T-cell (primary cell): ENCODE measurements around the gene BNIP2. TPM values are rescaled to one million over a fixed set of nuclear protein-coding genes. Genes with fewer than 3 reads are reported as not detected.

ENCODE experiments used
- ATAC-seq, 4 experiments: fragments of 200-7000 bp in 3 of 4; fragments of 150-1000 bp in 1 of 4; cut with Tn5 transposase; replicated peaks in 1 of 4; 1 replicate in 3 of 4; 2 replicates in 1 of 4; pipeline ENCODE4 v1.10.0; 2021; ENCODE audit warnings: moderate library complexity in 3 of 4, mild to moderate bottlenecking in 2 of 4, moderate number of reproducible peaks in 1 of 4
- CTCF ChIA-PET, 2 donors: fragments of 300-600 bp; sonication (Branson Sonifier 250); formaldehyde crosslinking; loops; one replicate each; lab custom pipeline; 2022; ENCODE audit warnings: antibody characterized with exemption in 2 of 2; lab: Charles Lee
- POLR2A ChIA-PET, 2 donors: fragments of 300-600 bp; sonication (Branson Sonifier 250); formaldehyde crosslinking; loops; one replicate each; lab custom pipeline; 2022; ENCODE audit warnings: antibody characterized with exemption in 2 of 2; lab: Charles Lee
- DNase-seq, 35 experiments: peaks; one replicate each; pipeline versions ENCODE4 v3.0.0 to v3.0.0-alpha.2; 2013 to 2023
- H3K27ac ChIP-seq: one replicate; pipeline ENCODE4 v1.5.1; 2013; ENCODE audit warnings: low read length
- H3K27me3 ChIP-seq, 2 experiments: replicated peaks in 1 of 2; 1 replicate in 1 of 2; 2 replicates in 1 of 2; pipeline versions ENCODE4 v1.6.1 to v1.7.0; 2013; ENCODE audit warnings: low read length in 1 of 2, mixed read lengths in 1 of 2; ENCODE audit not compliant: control insufficient read depth in 2 of 2, insufficient read depth in 2 of 2; ENCODE audit errors: extremely low read depth in 1 of 2
- H3K36me3 ChIP-seq, 2 donors: 1 replicate in 1 of 2; 2 replicates in 1 of 2; pipeline versions ENCODE4 v1.6.1 to v1.7.0; 2013; ENCODE audit warnings: low read length in 1 of 2; ENCODE audit not compliant: control insufficient read depth in 2 of 2, insufficient read depth in 1 of 2; ENCODE audit errors: extremely low read depth in 1 of 2
- H3K4me1 ChIP-seq, 2 experiments: 1 replicate in 1 of 2; 2 replicates in 1 of 2; pipeline versions ENCODE4 v1.6.1 to v1.7.0; 2013; ENCODE audit warnings: low read length in 2 of 2, mixed read lengths in 1 of 2; ENCODE audit not compliant: insufficient read depth in 2 of 2, control insufficient read depth in 1 of 2; ENCODE audit errors: extremely low read depth in 1 of 2
- H3K4me3 ChIP-seq, 2 donors: 1 replicate in 1 of 2; 2 replicates in 1 of 2; pipeline versions ENCODE4 v1.5.1 to v1.7.0; 2013; ENCODE audit warnings: mild to moderate bottlenecking in 2 of 2, low read length in 1 of 2, moderate library complexity in 1 of 2; ENCODE audit not compliant: control insufficient read depth in 1 of 2; ENCODE audit errors: extremely low read depth in 1 of 2
- H3K9me3 ChIP-seq: 2 replicates; pipeline ENCODE4 v1.7.0; 2013
- H3K27ac Mint-ChIP-seq, 2 donors: one replicate each; pipeline ENCODE4 v1.8.0; 2020 to 2021; ENCODE audit warnings: mild to moderate bottlenecking in 2 of 2, mixed read lengths in 2 of 2
- H3K27me3 Mint-ChIP-seq, 2 donors: one replicate each; pipeline ENCODE4 v1.8.0; 2021 to 2022; ENCODE audit warnings: mixed read lengths in 2 of 2
- H3K36me3 Mint-ChIP-seq: one replicate; pipeline ENCODE4 v1.8.0; 2021; ENCODE audit warnings: mixed read lengths
- H3K4me1 Mint-ChIP-seq, 3 donors: one replicate each; pipeline ENCODE4 v1.8.0; 2020 to 2022; ENCODE audit warnings: mixed read lengths in 3 of 3, mild to moderate bottlenecking in 1 of 3
- H3K4me3 Mint-ChIP-seq, 3 donors: one replicate each; pipeline ENCODE4 v1.8.0; 2020 to 2022; ENCODE audit warnings: mild to moderate bottlenecking in 3 of 3, mixed read lengths in 3 of 3, moderate library complexity in 3 of 3
- H3K9me3 Mint-ChIP-seq, 3 donors: one replicate each; pipeline ENCODE4 v1.8.0; 2020 to 2022; ENCODE audit warnings: mixed read lengths in 3 of 3
- WGBS: methylation state at CpG from one replicate; pipeline ENCODE4 v1.1.5; 2013; ENCODE audit warnings: missing lambda C conversion rate; ENCODE audit not compliant: insufficient coverage; 5-methylcytosine and 5-hydroxymethylcytosine counted together
- total RNA-seq, 35 experiments: library from RNA in 6 of 35; stranded (reverse) in 6 of 35; fragments of 120-200 nt in 1 of 35; gene quantifications; one replicate each; pipeline versions ENCODE4 v1.2.1 to v1.2.4 and lab custom pipeline; 2013 to 2026

The BNIP2 gene
- total RNA-seq, 5 donors from 2014 or later (not counting 1 experiment from before 2014, with no cell fraction given), result 71.5 to 96.5 (median 79.5) TPM

DNA sequence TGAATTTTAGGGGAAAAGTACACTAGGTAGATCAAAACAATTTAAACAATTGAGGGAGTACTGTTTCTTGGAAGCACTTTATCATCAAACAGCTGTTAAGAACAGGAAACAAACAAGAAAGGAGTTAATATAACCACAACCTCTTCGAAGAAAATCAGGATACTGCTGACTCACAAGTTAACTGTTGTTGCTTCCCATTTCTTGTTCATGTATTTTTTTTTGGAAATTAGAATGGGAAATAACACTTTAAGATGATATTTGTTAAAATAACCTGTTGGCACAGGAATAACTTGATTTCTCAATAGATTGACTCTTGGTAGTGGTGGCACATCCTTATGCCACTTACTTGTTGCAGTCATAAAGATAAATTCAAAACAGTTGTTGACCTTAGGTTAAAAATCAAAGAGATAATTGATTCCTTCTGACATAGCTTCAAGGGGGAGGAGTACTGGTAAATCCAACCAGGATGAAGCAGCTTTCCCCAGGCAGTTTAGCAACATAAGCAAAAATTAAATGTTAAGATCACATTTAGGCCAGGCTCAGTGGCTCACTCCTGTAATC lies 3.3 kb downstream of the BNIP2 start:
- no peaks in the 10 kb centered on the region for H3K9me3 Mint-ChIP-seq
- Histone ChIP-seq H3K4me3 (no peak overlapping the region), H3K4me1 (peaks cover 20 to 29% of the 10 kb centered on the region in 2 experiments), H3K36me3 (peaks cover 0 to 27% of the 10 kb centered on the region in 2 donors), H3K9me3 (no peaks in the 10 kb centered on the region), H3K27ac (peak overlapping the region; percentile 14), H3K27me3 (no peaks in the 10 kb centered on the region)
- ATAC-seq, result no peak
- peak overlapping the region; percentile 34 to 92 (median 46) for H3K4me3 Mint-ChIP-seq
- peaks cover 56 to 62% (median 62%) of the 10 kb centered on the region in 3 donors for H3K4me1 Mint-ChIP-seq
- CTCF ChIA-PET, result no interaction called here
- H3K27me3 Mint-ChIP-seq, result no peaks in the 10 kb centered on the region
- POLR2A ChIA-PET, result no interaction called here
- H3K36me3 Mint-ChIP-seq, result peaks cover 20% of the 10 kb centered on the region
- no CpG with 5 or more reads among the region's 1 CpG for WGBS
- no peak for DNase-seq
- peak overlapping the region; percentile 41 to 51 for H3K27ac Mint-ChIP-seq

DNA sequence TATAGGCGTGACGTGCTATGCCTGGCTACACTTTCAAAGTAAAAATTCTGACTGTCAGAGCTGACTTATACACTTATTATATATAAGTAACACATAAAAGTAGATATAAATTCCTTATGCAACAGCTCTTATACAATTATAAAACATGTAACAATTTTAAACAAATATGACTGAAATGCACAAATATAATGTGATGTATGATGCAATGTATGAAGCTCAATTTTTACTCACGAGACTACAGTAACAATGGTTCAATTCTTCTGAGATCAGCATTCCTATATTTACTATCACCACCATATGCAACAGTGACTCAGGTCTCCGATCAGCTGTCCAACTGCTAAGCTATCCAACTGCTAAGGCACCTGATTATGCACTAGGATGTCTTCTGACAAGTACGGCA lies 8.2 kb downstream of the BNIP2 start:
- no peak overlapping the region for H3K4me3 Mint-ChIP-seq
- POLR2A ChIA-PET, result interaction anchor here (0.6 to 0.8 kb wide), 2 partner anchors 9 to 1617 kb away, joined by 3 to 5 read pairs; partner anchors contain the start of gene BNIP2 (in 1 of the 2)
- H3K4me1 Mint-ChIP-seq, result peaks cover 28 to 36% (median 31%) of the 10 kb centered on the region in 3 donors
- peaks cover 40% of the 10 kb centered on the region for H3K36me3 Mint-ChIP-seq
- CTCF ChIA-PET, result interaction anchor here in 1 of 2 donors (0.6 to 1.8 kb wide), 3 partner anchors 10 to 28 kb away, joined by 3 to 6 read pairs (median 3); partner anchors contain the start of gene GTF2A2
- no peaks in the 10 kb centered on the region for H3K9me3 ChIP-seq
- H3K9me3 Mint-ChIP-seq, result no peaks in the 10 kb centered on the region
- ATAC-seq (no peak), DNase-seq (no peak)
- H3K27me3 Mint-ChIP-seq, result no peaks in the 10 kb centered on the region
- no peaks in the 10 kb centered on the region for H3K27me3 ChIP-seq
- 71% methylated on average over 2 of the region's 5 CpGs for WGBS
- H3K4me3 ChIP-seq, result no peak overlapping the region
- H3K27ac ChIP-seq, result no peak overlapping the region
- peaks cover 5 to 6% of the 10 kb centered on the region in 2 experiments for H3K4me1 ChIP-seq
- no peak overlapping the region for H3K27ac Mint-ChIP-seq
- H3K36me3 ChIP-seq, result peaks cover 8 to 70% of the 10 kb centered on the region in 2 donors

DNA sequence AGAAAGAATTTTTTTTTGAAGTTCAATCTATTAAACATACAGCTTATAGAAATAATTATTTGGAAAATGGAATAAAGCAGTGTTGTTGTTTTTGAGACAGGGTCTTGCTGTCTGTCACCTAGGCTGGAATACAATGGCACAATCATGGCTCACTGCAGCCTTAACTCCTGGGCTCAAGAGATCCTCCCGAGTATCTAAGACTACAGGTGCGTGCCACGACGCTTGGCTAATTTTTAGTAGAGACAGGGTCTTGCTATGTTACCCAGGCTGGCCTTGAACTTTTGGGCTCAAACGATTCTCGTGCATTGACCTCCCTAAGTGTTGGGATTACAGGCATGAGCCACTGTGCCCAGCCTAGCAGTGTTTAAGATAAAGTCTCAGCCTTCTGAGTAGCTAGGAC lies 8.8 kb downstream of the BNIP2 start:
- no peak overlapping the region for H3K4me3 Mint-ChIP-seq
- H3K36me3 Mint-ChIP-seq, result peaks cover 44% of the 10 kb centered on the region
- Histone ChIP-seq H3K36me3 (peaks cover 8 to 73% of the 10 kb centered on the region in 2 donors), H3K4me1 (peaks cover 0 to 4% of the 10 kb centered on the region in 2 experiments), H3K4me3 (no peak overlapping the region), H3K27me3 (no peaks in the 10 kb centered on the region), H3K9me3 (no peaks in the 10 kb centered on the region), H3K27ac (no peak overlapping the region)
- 98% methylated on average over 6 of the region's 6 CpGs for WGBS
- H3K4me1 Mint-ChIP-seq, result peaks cover 23 to 31% (median 26%) of the 10 kb centered on the region in 3 donors
- CTCF ChIA-PET, result interaction anchor here in 1 of 2 donors (1.8 kb wide), 1 partner anchor 10 kb away, joined by 6 read pairs; no protein-coding TSS in a partner anchor
- no peaks in the 10 kb centered on the region for H3K9me3 Mint-ChIP-seq
- POLR2A ChIA-PET, result interaction anchor here in 1 of 2 donors (0.6 to 0.8 kb wide), 4 partner anchors 9 to 1321 kb away, joined by 3 to 5 read pairs (median 4); partner anchors contain the start of gene BNIP2
- no peak overlapping the region for H3K27ac Mint-ChIP-seq
- ATAC-seq (no peak), DNase-seq (no peak)
- H3K27me3 Mint-ChIP-seq, result no peaks in the 10 kb centered on the region

DNA sequence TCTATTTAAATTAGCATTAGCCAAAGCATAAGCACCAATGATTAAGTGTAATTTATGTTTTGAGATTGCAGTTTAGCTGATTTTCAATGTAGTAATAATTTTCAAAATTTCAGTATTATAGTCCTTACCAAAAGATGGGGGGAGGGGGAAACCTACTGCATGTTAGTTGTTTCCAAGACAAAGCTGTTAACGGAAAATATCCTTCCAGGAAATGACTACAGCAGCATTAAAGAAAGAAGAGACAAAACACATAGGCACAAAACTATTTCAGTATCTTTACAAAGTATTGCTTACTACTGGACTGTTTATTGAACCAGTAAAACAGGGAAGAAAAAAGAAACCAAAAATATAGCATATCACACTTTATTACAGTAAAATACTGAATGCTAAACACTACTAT lies 10.5 kb downstream of the BNIP2 start:
- no peaks in the 10 kb centered on the region for H3K27me3 Mint-ChIP-seq
- H3K27ac ChIP-seq, result no peak overlapping the region
- ATAC-seq (no peak), DNase-seq (no peak)
- no peaks in the 10 kb centered on the region for H3K9me3 ChIP-seq
- H3K36me3 ChIP-seq, result peaks cover 8 to 77% of the 10 kb centered on the region in 2 donors
- H3K27me3 ChIP-seq, result no peaks in the 10 kb centered on the region
- peaks cover 50% of the 10 kb centered on the region for H3K36me3 Mint-ChIP-seq
- CTCF ChIA-PET, result interaction anchor here in 1 of 2 donors (1.1 kb wide), 1 partner anchor 21 kb away, joined by 3 read pairs; the partner anchor contains the start of gene GTF2A2
- WGBS, result no CpG with 5 or more reads among the region's 1 CpG
- no peak overlapping the region for H3K4me3 ChIP-seq
- no peaks in the 10 kb centered on the region for H3K4me1 ChIP-seq
- H3K27ac Mint-ChIP-seq, result no peak overlapping the region
- H3K4me1 Mint-ChIP-seq, result peaks cover 9 to 15% (median 13%) of the 10 kb centered on the region in 3 donors
- no peak overlapping the region for H3K4me3 Mint-ChIP-seq
- POLR2A ChIA-PET, result interaction anchor here in 1 of 2 donors (0.6 kb wide), 1 partner anchor 8 kb away, joined by 3 read pairs; no protein-coding TSS in a partner anchor
- H3K9me3 Mint-ChIP-seq, result no peaks in the 10 kb centered on the region

DNA sequence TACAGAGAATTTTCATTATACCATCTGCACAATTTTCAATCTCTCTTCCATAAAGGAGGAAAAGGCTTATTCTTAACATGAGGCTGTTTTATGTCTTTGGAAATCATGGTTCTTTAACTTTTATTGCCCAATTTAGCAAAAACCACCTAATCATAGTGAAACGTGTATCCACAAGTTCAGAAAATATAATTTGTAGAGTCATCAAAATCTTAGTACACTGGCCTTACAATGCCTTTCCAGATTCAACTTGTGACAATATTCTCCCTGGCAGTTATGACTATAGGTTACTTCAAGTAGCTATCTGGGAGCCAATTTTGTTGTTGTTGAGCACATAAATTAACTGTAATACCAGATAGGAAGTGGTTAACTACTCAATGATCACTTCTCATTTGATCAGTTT lies 10.9 kb downstream of the BNIP2 start:
- peaks cover 8 to 81% of the 10 kb centered on the region in 2 donors for H3K36me3 ChIP-seq
- ATAC-seq (no peak), DNase-seq (no peak)
- no peak overlapping the region for H3K27ac ChIP-seq
- H3K27me3 ChIP-seq, result no peaks in the 10 kb centered on the region
- no peak overlapping the region for H3K4me3 ChIP-seq
- no peak overlapping the region for H3K27ac Mint-ChIP-seq
- H3K36me3 Mint-ChIP-seq, result peaks cover 48% of the 10 kb centered on the region
- POLR2A ChIA-PET, result no interaction called here
- H3K4me3 Mint-ChIP-seq, result no peak overlapping the region
- peaks cover 5 to 13% (median 10%) of the 10 kb centered on the region in 3 donors for H3K4me1 Mint-ChIP-seq
- WGBS, result no CpG with 5 or more reads among the region's 1 CpG
- H3K9me3 ChIP-seq, result no peaks in the 10 kb centered on the region
- CTCF ChIA-PET, result interaction anchor here in 1 of 2 donors (1.1 kb wide), 1 partner anchor 20 kb away, joined by 3 read pairs; the partner anchor contains the start of gene GTF2A2
- H3K4me1 ChIP-seq, result no peaks in the 10 kb centered on the region
- H3K27me3 Mint-ChIP-seq, result no peaks in the 10 kb centered on the region
- no peaks in the 10 kb centered on the region for H3K9me3 Mint-ChIP-seq

DNA sequence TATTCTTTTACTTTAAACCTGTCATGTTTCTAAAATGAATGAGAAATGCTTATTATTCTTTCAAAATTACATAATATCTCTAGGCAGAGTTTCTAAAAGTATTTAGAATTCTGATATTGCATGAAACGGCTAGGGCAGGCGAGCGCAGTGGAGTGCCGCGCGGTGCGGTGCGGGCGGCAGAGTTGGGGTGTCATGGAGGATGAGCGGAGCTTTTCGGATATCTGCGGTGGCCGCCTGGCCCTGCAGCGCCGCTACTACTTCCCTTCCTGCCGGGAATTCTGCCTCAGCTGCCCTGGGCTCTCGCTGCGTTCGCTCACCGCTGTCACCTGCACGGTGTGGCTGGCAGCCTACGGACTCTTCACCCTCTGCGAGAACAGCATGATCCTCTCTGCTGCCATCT lies 12.6 kb downstream of the BNIP2 start:
- Histone ChIP-seq H3K27ac (no peak overlapping the region), H3K4me3 (no peak overlapping the region), H3K4me1 (no peaks in the 10 kb centered on the region), H3K9me3 (no peaks in the 10 kb centered on the region), H3K36me3 (peaks cover 8 to 90% of the 10 kb centered on the region in 2 donors), H3K27me3 (no peaks in the 10 kb centered on the region)
- Mint-ChIP-seq H3K4me3 (no peak overlapping the region), H3K27ac (no peak overlapping the region), H3K4me1 (peaks cover 0 to 6% (median 5%) of the 10 kb centered on the region in 3 donors), H3K9me3 (no peaks in the 10 kb centered on the region), H3K36me3 (peaks cover 48% of the 10 kb centered on the region), H3K27me3 (no peaks in the 10 kb centered on the region)
- ChIA-PET CTCF (no interaction called here), POLR2A (no interaction called here)
- 99% methylated on average over 21 of the region's 23 CpGs for WGBS
- no peak for DNase-seq
- no peak for ATAC-seq
